Stimulated activated CD8-positive, alpha-beta memory T cell treated with anti-CD3 and anti-CD28 coated beads, Interleukin-2, amount 100 ng/mL, for 48 hours (primary cell): ENCODE measurements around the gene PCDH20.
"Not testable (repeated sequence)": the region's sequence is repeated elsewhere in the genome, so short reads cannot be mapped to it uniquely, and the experiment has no call there.

Experiments
- DNase-seq, 2 donors: peaks; one replicate each; pipeline ENCODE4 v3.0.0-alpha.2; 2020; ENCODE audit warnings: low read depth in 2 of 2

The PCDH20 gene, protein sequence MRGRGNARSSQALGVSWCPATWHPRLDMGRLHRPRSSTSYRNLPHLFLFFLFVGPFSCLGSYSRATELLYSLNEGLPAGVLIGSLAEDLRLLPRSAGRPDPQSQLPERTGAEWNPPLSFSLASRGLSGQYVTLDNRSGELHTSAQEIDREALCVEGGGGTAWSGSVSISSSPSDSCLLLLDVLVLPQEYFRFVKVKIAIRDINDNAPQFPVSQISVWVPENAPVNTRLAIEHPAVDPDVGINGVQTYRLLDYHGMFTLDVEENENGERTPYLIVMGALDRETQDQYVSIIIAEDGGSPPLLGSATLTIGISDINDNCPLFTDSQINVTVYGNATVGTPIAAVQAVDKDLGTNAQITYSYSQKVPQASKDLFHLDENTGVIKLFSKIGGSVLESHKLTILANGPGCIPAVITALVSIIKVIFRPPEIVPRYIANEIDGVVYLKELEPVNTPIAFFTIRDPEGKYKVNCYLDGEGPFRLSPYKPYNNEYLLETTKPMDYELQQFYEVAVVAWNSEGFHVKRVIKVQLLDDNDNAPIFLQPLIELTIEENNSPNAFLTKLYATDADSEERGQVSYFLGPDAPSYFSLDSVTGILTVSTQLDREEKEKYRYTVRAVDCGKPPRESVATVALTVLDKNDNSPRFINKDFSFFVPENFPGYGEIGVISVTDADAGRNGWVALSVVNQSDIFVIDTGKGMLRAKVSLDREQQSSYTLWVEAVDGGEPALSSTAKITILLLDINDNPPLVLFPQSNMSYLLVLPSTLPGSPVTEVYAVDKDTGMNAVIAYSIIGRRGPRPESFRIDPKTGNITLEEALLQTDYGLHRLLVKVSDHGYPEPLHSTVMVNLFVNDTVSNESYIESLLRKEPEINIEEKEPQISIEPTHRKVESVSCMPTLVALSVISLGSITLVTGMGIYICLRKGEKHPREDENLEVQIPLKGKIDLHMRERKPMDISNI

DNA sequence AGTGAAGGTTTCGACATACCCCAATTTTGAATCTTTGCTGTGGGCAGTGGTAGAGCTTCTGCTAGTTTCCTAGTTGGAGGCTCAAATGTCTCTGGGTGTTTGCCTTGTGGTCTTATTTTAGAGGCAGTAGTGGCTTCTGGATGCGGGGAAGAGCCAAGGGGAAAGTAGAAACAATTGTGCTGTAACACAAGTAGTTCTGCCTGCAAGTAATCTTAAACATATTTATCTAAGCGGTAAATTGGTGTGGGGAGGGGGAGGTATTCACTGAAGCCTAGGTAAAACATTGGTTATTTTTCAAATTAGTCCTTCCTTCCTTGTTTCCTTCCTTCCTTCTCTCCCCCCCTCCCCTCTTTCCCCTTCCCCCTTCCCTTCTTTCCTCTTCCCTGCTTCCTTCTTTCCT lies at the start of gene PCDH20:
Gene PCDH20, minus strand, starts transcription at position 101 of the 400 bp plus-strand sequence. CDS start 691 bp downstream, outside the sequence.
- no peak for DNase-seq

DNA sequence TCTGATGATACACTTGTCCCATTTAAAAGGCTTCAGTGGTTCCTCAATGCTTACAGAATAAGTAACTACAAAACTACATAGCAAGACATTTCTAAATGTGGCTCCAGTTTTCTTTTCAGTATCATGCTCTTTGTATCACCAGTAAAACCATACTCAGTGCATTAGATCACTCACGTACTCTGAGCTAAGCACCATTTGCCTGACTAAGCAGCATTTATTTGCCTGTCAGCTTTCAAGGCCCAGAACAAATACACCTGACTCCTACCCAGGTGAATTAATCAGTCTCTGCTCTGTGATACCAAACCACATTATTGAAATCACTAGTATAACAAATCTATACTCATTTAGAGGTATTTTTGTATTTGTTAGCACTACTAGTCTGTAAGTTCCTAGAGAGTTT lies 47.4 kb upstream of the PCDH20 start:
- DNase-seq: no peak

DNA sequence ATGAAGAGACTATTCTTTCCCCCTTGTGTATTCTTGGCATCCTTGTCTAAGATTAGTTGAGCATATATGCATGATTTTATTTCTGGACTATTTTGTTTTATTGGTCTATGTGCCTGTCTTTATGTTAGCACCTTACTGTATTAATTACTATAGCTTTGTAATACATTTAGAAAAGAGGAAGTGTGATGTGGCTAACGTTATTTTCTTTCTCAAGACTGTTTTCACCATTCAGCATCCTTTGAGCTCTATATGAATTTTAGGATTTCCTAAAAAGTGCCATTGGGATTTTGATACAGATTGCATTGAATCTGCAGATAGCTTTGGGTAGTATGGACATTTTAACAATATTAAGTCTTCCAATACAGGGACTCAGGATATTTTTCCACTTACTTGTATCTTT lies 37.5 kb upstream of the PCDH20 start:
- DNase-seq: no peak

DNA sequence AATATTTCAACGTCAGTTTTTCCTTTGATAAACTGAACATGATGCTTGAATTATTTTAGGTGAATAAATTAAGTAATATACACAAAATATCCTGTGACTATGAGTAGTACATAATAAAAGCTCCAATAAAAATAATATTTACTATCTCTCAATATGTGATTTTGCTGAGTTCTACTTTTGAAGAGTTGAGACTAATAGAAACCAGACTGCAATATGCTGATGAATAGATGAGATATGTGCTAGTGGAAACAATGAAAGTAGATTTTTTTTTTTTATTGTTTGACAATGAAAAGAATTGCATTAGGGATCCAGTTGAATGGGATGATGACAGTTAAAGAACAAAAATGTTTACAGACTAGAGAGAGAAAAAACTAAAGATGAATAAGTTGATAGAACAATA lies 16.4 kb upstream of the PCDH20 start:
- no peak for DNase-seq

DNA sequence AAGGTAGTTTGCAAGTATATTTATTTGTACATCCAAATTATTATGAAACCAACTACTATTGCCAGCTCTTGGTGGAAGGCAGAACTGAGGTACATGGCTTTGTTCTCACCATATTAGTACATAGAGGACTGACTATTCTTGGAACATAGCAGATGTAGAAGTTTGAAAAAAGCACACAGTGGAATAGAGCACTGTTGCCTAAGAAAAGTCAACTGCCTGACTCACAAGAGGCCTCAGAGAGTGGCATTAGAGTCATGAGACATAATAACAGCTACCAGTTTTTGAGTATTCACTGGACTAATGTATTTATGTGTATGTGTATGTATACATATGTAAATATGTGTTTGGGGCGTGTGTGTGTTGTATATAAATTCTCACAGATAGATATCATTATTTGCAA lies 8.3 kb upstream of the PCDH20 start:
- no peak for DNase-seq

DNA sequence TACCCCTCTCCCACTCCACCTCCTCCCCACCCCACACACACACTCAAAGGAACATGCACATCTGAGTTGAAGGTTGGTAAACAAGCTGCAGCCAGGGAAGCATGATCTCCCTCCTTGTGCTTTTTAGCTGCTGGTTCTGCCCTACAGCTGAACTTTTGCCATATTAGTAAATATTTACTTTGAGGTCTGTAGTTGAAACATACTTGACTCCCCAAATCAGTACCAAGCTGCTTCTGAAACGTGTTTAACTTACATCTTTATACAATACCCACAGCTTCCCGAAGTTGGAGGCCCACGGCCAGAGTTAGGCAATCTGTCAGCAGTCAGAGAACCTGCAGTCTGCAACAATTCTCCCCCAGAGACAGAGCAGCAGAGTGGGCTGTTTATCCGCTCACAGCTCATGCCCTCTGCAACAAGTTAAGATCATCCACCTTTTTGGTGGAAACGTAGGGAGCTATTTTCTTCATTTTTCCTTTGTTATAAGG lies 1.5 kb upstream of the PCDH20 start:
- DNase-seq: no peak

DNA sequence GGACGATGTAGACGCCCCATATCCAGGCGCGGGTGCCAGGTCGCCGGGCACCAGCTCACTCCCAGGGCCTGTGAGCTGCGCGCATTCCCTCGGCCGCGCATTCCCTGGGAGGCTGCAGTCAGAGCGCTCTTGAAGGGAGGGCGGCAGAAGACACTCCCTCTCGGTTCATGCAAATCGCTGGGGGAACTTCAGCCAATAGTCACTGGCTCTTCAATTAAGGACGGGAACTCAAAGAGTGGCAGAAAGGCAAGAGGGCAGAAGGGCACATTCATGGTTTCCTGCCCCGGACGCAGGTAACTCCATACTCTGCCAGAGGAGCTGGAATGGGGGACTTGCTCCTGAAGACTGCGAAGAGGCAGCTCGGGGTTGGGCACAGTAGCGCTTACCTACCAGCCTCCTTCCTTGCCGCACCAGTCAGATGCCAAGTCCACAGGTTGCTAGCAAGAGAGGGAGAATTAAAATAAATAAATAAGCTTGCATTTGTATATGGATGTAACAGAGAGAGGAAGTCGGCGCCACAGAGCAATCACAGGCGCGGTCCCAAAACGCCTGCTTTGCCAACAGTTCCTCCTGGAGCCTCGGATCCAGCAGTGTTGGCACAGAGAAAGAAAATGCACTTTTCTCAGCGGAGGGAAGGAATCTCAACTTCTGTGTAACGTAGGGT lies 459 bp downstream of the PCDH20 start:
- no peak for DNase-seq

DNA sequence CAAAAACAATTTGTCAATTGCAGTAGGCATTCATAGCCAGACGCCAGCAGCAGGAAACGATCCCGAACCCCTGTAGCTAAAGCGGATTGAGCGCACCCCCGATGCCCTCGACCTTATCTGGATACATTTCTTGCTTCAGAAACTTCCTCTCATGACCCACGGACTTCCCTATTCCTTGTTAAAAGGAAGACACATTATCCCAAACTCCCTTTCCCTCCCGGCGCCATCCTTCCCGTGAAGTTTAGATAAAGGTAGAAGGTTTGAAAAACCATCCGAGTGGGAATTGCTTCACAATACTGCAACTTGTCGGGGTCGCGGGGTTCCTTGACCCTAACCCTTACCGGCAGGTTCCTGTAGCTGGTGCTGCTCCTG lies 977 bp downstream of the PCDH20 start:
- no peak for DNase-seq

DNA sequence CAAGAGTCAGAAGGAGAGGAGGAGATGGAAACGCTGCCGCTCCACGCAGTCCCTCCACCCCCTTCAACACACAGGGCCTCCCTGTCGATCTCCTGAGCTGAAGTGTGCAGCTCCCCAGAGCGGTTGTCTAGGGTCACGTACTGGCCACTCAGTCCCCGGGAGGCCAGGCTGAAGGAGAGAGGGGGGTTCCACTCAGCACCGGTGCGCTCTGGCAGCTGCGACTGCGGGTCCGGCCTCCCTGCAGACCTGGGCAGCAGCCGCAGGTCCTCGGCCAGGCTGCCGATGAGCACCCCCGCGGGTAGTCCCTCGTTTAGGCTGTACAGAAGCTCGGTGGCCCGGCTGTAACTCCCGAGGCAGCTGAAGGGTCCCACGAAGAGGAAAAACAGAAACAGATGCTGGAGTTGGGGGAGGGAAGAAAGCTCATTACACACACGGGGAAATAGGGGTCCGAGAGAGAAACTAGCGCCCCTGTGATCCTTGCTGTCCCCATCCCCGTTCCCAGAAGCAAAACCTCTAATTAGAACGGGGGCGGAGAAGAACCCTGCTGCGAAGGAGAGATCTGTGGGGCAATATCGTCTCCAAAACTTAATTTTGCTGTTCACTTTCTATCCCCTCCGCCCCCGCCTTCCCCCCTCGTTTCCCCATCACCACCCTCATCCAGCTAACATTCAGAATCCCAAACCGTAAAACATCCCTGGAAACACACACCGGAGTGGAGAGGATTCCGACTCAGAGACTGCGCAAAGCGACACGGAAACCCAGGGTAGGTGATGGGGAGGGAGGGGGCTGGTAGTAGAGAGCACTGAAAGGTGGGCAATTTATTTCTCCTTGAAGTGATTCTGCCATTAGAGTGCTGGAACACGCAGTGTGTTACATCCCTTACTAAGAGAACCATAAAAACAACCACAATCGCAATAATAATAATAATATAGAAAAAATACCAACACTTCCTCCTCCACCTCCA lies 1.8 kb downstream of the PCDH20 start:
- DNase-seq: no peak

DNA sequence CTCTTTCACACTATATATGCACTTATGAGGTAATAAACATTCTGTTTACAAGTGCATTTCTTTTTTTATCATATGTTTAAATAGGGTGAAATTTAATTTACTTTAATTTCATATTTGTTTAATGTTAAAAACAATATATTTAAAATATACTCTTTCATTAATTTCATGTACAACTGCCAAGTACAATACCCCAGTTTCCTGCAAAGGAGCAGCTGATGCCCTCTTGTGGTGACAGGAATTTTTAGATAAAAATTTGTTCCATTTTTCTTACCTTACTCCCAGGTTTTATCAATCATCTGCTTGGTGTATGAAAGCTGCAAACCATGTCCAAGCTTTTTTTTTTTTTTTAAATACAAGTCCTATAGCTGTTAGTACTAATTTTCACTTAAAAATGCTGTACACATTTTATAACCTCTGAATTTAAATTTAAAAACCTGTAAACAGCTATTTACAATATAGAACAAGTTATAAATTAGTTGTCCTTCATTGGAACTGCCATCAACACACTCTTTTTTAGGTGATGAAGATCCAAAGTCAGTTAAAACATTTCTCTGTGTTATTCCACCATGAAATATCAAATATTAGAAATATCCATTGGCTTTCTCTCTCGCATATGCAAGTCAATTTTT lies 4.9 kb downstream of the PCDH20 start:
- no peak for DNase-seq

DNA sequence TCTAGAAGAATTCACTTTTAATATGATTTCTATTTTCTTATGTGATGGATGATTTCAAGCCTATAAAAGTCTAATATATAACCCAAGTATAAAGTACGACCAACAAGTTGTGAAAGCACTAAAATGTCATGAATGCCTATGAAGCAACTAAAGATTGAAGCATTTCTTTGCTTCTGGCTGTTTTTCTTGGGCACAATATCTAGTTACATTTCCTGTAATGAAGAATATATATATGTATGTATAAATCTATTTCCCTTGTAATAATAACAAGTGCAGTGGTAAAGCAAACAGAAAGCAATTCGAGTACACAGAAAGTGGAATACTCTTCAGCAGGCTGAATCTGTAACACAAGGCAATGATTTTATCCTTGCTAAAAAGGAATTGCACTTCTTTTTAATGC lies 5.4 kb downstream of the PCDH20 start:
- DNase-seq: no peak

DNA sequence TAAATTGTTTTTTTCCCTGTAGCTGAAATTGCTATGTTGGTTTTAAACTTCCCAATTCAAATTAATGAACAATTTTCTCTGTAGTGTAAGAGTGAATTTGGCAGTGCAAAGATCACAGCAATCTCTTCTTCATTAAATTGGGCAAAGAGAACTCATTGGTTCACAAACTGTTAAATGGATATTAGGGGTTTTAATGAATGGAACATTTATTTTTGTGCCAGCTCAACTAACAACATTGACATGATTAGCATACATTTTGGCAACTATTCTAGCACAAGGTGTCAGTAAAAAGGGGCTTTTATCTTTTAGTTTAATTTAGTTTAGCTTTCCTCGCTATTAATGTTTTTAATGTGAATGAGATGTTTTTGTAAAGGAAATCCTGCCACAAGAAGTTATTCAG lies 7.1 kb downstream of the PCDH20 start:
- no peak for DNase-seq

DNA sequence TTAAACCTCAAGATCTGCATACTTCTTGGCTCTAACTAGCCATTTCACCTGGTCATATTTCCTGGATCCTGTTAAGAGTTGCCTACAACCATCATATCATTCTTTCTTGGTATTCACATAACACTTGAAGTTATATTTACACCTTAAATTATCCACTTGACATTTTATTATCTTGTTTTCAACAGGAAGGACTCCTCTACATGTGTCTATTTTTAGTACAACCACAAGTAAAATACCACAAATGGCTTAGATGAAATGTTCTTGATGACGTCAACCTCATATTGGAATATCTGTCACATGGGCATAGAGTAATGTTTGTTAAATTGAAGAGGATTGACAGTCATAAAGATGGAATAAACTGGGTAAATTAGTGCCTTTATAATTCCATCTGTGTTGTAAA lies 9.4 kb downstream of the PCDH20 start:
- no peak for DNase-seq

DNA sequence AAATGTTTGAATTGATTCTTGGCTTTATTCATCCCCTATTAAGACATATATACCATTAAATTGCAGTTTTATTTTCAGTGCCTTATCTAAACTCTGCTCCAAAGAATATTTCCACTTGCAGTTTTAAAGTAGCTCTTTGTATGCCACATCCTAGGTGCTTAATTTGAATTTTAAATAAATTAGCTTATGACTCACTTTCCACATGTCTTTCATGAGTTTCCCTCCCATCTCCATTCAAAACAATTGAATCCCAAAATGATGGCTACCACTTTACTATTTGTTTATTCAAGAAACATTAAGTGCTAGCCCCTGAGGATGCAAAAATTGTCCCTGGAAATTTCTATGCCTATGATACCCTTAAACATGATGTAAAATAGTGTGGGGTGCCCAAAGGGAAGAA lies 19.5 kb downstream of the PCDH20 start:
- DNase-seq: no peak

DNA sequence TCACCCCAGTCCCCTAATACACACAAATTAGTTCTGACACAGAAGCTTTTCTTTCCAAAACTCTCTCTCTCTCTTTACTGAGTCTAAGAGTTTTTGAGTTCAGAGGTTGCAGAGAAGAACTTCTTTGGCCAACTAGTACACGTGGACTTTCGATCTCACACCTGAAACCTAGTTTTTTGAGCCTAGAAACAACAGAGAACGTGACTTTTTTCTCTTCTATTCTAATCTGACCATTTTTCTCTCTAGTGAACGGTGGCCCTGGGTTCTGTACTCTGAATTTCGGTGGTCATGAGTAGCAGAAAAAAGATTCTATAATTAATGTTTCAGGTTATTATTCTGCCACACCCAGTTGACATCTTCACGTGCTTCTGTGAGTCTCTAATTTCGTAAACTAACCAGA lies 24.2 kb downstream of the PCDH20 start:
- no peak for DNase-seq

DNA sequence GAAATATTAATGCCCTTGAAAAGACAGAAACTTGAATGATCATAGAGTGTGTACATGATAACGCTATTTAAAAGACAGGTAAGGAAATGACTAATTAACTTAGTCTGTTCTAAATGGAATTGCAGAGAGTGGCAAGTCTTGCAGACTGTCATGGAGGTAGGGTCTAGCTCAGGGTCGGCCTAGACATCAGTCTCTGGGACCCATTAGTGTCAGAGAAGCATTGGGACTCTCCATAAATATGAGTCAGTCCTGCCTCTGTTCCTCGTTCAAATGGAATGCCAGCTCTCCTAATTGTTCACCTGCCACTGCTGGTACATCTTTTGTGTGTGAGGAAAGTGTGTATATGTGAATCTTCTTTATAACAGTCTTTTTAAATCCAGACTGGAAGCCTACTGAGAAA lies 28.0 kb downstream of the PCDH20 start:
- no peak for DNase-seq

DNA sequence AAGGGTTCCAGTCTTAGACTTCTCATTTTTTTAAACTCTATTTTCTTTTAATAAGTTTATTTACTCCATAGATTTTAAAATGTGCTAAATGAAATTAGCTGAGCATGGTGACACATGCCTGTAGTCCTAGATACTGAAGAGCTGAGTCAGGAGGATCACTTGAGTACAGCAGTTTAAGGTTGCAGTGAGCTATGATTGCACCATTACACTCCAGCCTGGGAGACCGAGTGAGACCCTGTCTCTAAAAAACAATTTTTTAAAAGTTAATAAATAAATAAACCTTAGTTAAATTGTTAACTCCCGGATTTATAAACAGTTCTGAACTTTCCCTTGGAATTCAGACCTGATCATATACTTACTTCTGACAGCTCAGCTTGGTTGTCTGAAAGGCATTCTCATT lies 32.5 kb downstream of the PCDH20 start:
- no peak for DNase-seq

DNA sequence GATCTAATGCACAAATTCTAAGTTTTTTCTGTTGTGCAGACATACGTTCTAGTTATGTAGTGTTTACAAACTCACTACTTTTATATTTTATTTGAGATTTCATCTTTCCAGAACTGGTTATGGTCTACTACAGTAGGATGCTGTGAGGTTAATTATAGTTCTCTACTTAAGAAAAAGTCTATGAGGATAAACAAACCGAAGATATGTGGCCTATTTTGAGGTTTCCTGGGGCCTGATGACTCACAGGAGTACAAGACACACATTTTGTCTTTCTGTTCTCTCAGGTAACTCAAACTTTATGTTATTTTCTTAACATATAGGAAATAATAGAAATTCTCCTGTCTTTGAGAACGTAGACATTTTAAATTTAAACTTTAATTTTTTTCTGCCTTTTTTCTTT lies 45.1 kb downstream of the PCDH20 start:
- no peak for DNase-seq

DNA sequence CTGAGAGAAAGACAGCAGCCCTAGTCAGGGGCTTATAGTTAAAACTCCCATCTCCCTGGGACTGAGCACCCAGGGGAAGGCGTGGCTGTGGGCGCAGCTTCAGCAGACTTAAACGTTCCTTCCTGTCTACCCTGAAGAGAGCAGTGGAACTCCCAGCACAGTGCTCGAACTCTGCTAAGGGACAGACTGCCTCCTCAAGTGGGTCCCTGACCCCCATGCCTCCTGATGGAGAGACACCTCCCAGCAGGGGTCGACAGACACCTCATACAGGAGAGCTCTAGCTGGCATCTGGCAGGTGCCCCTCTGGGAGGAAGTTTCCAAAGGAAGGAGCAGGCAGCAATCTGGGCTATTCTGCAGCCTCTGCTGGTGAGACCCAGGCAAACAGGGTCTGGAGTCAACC lies 51.0 kb downstream of the PCDH20 start:
- not testable (repeated sequence) for DNase-seq

DNA sequence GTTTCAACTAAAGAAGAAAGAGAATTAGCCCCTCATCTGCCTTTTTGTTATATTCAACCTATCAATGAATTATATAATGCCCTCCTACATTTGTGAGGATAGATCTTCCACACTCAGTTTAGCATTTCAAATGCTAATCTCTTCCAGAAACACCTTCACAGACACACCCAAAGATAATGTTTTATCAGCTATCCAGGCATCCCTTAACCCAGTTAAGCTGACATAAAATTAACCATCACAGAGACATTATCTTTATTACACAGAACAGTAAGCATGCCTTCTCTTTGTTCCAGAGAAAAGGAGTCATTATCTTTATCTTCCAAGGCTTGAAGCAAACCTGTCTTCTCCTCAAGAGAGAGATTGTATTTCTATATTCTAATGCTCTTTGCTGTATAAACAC lies 53.1 kb downstream of the PCDH20 start:
- no peak for DNase-seq
